ENCODE results near the gene ZNF324.

Gene ZNF324

GRCh38 chr19:58475714-58476497, 9.0 kb downstream of the ZNF324 start, which contains the start of gene ZNF446:
ZNF446 (plus strand) TSS chr19:58476352; CDS start chr19:58477219, 867 bp downstream.
- no peaks in the 10 kb centered on the region for H3K27me3 ChIP-seq (ENCODE audit: insufficient read depth, low read length)
- H3K9me2 ChIP-seq (ENCODE audit: low read depth, low read length) = no peaks in the 10 kb centered on the region
- H3K79me2 ChIP-seq (ENCODE audit: insufficient read depth, low read length) = no peaks in the 10 kb centered on the region
- H3K27ac ChIP-seq (ENCODE audit: low read depth, low read length, poor library complexity, severe bottlenecking) = peak within 1 kb of the TSS; percentile 81
- TF ChIP-seq CTCF (IDR thresholded peaks at IDR 0.05; ENCODE audit: low read length) (no peak), EZH2 (IDR thresholded peaks at IDR 0.05; ENCODE audit: borderline replicate concordance, low read length) (no peak)
- H4K20me1 ChIP-seq (ENCODE audit: insufficient read depth, low read length) = no peaks in the 10 kb centered on the region
- peaks cover 19% of the 10 kb centered on the region for H3K4me1 ChIP-seq (ENCODE audit: insufficient read depth, low read length, severe bottlenecking)
- peak within 1 kb of the TSS; percentile 94 for H3K4me2 ChIP-seq (ENCODE audit: low read length)
- H3K9ac ChIP-seq (ENCODE audit: low read length) = peak within 1 kb of the TSS; percentile 94
- H3K9me3 ChIP-seq (ENCODE audit: low read length) = no peaks in the 10 kb centered on the region
- H3F3A ChIP-seq (ENCODE audit: insufficient read depth, low read length) = no peaks in the 10 kb centered on the region
- H2AFZ ChIP-seq (ENCODE audit: low read length) = no peak within 1 kb of the TSS
- peaks cover 23% of the 10 kb centered on the region for H3K36me3 ChIP-seq (ENCODE audit: insufficient read depth, low read length)
- peak within 1 kb of the TSS; percentile 80 for H3K4me3 ChIP-seq (ENCODE audit: low read depth, low read length, poor library complexity, severe bottlenecking)

- H2AFZ ChIP-seq (ENCODE audit: low read length) = no peak overlapping the region
- peak overlapping the region; percentile 94 for H3K9ac ChIP-seq (ENCODE audit: low read length)
- H3K36me3 ChIP-seq (ENCODE audit: insufficient read depth, low read length) = peaks cover 21% of the 10 kb centered on the region
- peaks cover 19% of the 10 kb centered on the region for H3K4me1 ChIP-seq (ENCODE audit: insufficient read depth, low read length, severe bottlenecking)
- H4K20me1 ChIP-seq (ENCODE audit: insufficient read depth, low read length) = no peaks in the 10 kb centered on the region
- peak overlapping the region; percentile 80 for H3K4me3 ChIP-seq (ENCODE audit: low read depth, low read length, poor library complexity, severe bottlenecking)
- no peaks in the 10 kb centered on the region for H3K9me3 ChIP-seq (ENCODE audit: low read length)
- H3K79me2 ChIP-seq (ENCODE audit: insufficient read depth, low read length) = no peaks in the 10 kb centered on the region
- TF ChIP-seq CTCF (IDR thresholded peaks at IDR 0.05; ENCODE audit: low read length) = no peak
- no peak for TF ChIP-seq EZH2 (IDR thresholded peaks at IDR 0.05; ENCODE audit: borderline replicate concordance, low read length)
- H3K4me2 ChIP-seq (ENCODE audit: low read length) = peak overlapping the region; percentile 94
- no peaks in the 10 kb centered on the region for H3K9me2 ChIP-seq (ENCODE audit: low read depth, low read length)
- peak overlapping the region; percentile 75 for H3K27ac ChIP-seq (ENCODE audit: low read depth, low read length, poor library complexity, severe bottlenecking)
- H3K27me3 ChIP-seq (ENCODE audit: insufficient read depth, low read length) = no peaks in the 10 kb centered on the region
- H3F3A ChIP-seq (ENCODE audit: insufficient read depth, low read length) = no peaks in the 10 kb centered on the region
These were observed 9.7 kb downstream of the ZNF324 start for GRCh38 chr19:58476498-58477015.

- Histone ChIP-seq H3K9me2 (ENCODE audit: low read depth, low read length) (no peaks in the 10 kb centered on the region), H3K27me3 (ENCODE audit: insufficient read depth, low read length) (no peaks in the 10 kb centered on the region), H3K4me2 (ENCODE audit: low read length) (peak overlapping the region; percentile 94), H3K27ac (ENCODE audit: low read depth, low read length, poor library complexity, severe bottlenecking) (no peak overlapping the region), H3K9ac (ENCODE audit: low read length) (peak overlapping the region; percentile 94; the same call in 1 of the 2 replicates), H3K4me3 (ENCODE audit: low read depth, low read length, poor library complexity, severe bottlenecking) (peak overlapping the region; percentile 80), H3K79me2 (ENCODE audit: insufficient read depth, low read length) (no peaks in the 10 kb centered on the region), H2AFZ (ENCODE audit: low read length) (no peak overlapping the region), H3K36me3 (ENCODE audit: insufficient read depth, low read length) (peaks cover 16% of the 10 kb centered on the region), H3K4me1 (ENCODE audit: insufficient read depth, low read length, severe bottlenecking) (peaks cover 19% of the 10 kb centered on the region), H4K20me1 (ENCODE audit: insufficient read depth, low read length) (no peaks in the 10 kb centered on the region), H3F3A (ENCODE audit: insufficient read depth, low read length) (no peaks in the 10 kb centered on the region), H3K9me3 (ENCODE audit: low read length) (no peaks in the 10 kb centered on the region)
- TF ChIP-seq CTCF (IDR thresholded peaks at IDR 0.05; ENCODE audit: low read length) (no peak), EZH2 (IDR thresholded peaks at IDR 0.05; ENCODE audit: borderline replicate concordance, low read length) (no peak)
These were observed 10.2 kb downstream of the ZNF324 start for GRCh38 chr19:58477130-58477529.

Measured in OCI-LY1 (cell line).